ENCODE data around the gene PRUNE2.

- TF ChIP-seq POLR2AphosphoS5 (IDR thresholded peaks at IDR 0.05; ENCODE audit: low read depth) (no peak), CTCF (IDR thresholded peaks at IDR 0.05; ENCODE audit: insufficient read depth, low read length) (no peak), GABPA (IDR thresholded peaks at IDR 0.05; ENCODE audit: low read depth) (no peak)
Measured at GRCh38 chr9:76594764-76595424, 311.0 kb downstream of the PRUNE2 start.

Data from HL-60 (cell line).